Measurements from ENCODE around the gene PTMA.

DNA sequence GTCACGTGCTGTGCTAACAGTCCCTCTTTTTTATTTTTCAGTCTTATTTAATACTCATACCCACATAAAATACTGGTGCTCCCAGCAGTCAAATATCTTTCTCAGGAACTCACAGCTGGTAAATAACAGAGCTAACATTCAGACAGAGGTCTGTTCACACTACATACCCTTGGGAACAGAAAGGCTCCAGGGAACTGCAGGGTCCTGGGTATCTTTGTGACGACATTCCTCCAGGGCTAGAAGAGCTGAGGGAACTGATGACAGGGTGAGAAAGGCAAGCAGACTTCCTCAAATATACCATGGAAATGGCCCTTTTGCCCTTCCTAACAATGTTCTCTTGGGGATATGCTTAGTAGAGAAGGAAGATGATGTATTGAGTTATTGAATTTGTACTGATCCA, 53.4 kb downstream of the PTMA start:
- TF ChIP-seq POLR2AphosphoS5 (IDR thresholded peaks at IDR 0.05; ENCODE audit: borderline replicate concordance, low read depth, low read length) (no peak), EZH2 (IDR thresholded peaks at IDR 0.05) (no peak), FOXP2 (optimal IDR thresholded peaks at IDR 0.05; ENCODE audit: control extremely low read depth, extremely low read length, insufficient read depth) (no peak)
